NCI-H748 (cell line): ENCODE measurements around the gene FALEC.

Experiments used
- DNase-seq: peaks from one replicate; lab custom pipeline; 2025; ENCODE audit not compliant: unreplicated experiment; lab: John Stamatoyannopoulos, UW

Gene FALEC

GRCh38 chr1:150544204-150544603, 28.7 kb downstream of the FALEC start:
- peak; percentile 84 for DNase-seq

- DNase-seq: no peak
These were observed 30.0 kb downstream of the FALEC start for GRCh38 chr1:150545486-150546032.

GRCh38 chr1:150546294-150546937, 30.9 kb downstream of the FALEC start:
- no peak for DNase-seq

GRCh38 chr1:150548324-150548631, 32.7 kb downstream of the FALEC start:
- no peak for DNase-seq

- DNase-seq: peak; percentile 76
These were observed 33.3 kb downstream of the FALEC start, which contains the start of gene ADAMTSL4 for GRCh38 chr1:150548632-150549495. Gene ADAMTSL4, plus strand, starts transcription at chr1:150549408. Its CDS starts 2,881 bp downstream, at chr1:150552289.

GRCh38 chr1:150549496-150550221, 34.1 kb downstream of the FALEC start:
- no peak for DNase-seq

GRCh38 chr1:150550222-150551050, 34.9 kb downstream of the FALEC start:
- DNase-seq: no peak

GRCh38 chr1:150551051-150551783, 35.7 kb downstream of the FALEC start:
- DNase-seq: no peak

GRCh38 chr1:150551784-150552127, 36.2 kb downstream of the FALEC start:
- DNase-seq: no peak

GRCh38 chr1:150552128-150552910, 36.8 kb downstream of the FALEC start:
- no peak for DNase-seq

- no peak for DNase-seq
These were observed 37.3 kb downstream of the FALEC start for GRCh38 chr1:150552911-150553289.

- DNase-seq: no peak
These were observed 38.0 kb downstream of the FALEC start for GRCh38 chr1:150553392-150554085.

- DNase-seq: no peak
These were observed 38.5 kb downstream of the FALEC start for GRCh38 chr1:150554086-150554452.

GRCh38 chr1:150555198-150555970, 39.8 kb downstream of the FALEC start:
- no peak for DNase-seq

- DNase-seq: no peak
These were observed 40.7 kb downstream of the FALEC start for GRCh38 chr1:150555971-150556865.

- DNase-seq: no peak
These were observed 41.6 kb downstream of the FALEC start for GRCh38 chr1:150557065-150557600.

- DNase-seq: no peak
These were observed 42.3 kb downstream of the FALEC start for GRCh38 chr1:150557813-150558212.
